Tibial nerve (tissue), 4 donors: Measurements from ENCODE around the gene AHR.

ENCODE experiments used
- EP300 ChIP-seq, 2 donors: sonication (generic); formaldehyde crosslinking; IDR thresholded peaks; one replicate each; pipeline ENCODE4 v1.6.1; 2017; ENCODE audit warnings: antibody characterized with exemption in 2 of 2, mild to moderate bottlenecking in 1 of 2
- POLR2A ChIP-seq, 2 donors: fragments of 450-650 bp; IDR thresholded peaks; one replicate each; pipeline ENCODE4 v1.6.1; 2017; ENCODE audit warnings: antibody characterized with exemption in 2 of 2, mild to moderate bottlenecking in 2 of 2, moderate library complexity in 2 of 2
- TF ChIP-seq, protein P1 (sequence below), 5 experiments: fragments of 200-600 bp in 3 of 5; fragments of 450-650 bp in 2 of 5; sonication (generic) in 3 of 5; IDR thresholded peaks; one replicate each; pipeline ENCODE4 v1.5.1; 2016 to 2019; ENCODE audit warnings: antibody characterized with exemption in 5 of 5, mild to moderate bottlenecking in 3 of 5, moderate library complexity in 2 of 5

DNA sequence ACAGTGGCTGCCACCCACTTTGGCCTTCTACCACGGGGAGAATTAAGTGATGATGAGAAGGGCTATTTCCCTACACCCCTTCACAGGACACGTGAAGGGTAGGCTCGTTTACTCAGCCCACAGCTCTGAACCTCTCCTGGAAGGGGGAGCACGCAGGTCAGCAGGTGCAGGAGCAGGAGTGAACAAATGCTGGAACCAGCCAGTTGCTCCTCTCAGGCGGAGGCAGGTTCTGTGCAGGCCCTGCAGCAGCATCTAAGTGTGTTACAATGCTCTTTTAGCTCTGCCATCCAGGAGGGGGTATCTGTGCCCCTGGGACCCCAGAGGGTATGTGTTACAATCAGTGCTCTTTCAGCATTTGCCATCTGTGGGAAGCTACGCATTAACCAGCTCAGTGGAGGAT lies 61.2 kb downstream of the AHR start:
- TF ChIP-seq POLR2A (IDR thresholded peaks at IDR 0.05) (no peak), EP300 (IDR thresholded peaks at IDR 0.05) (no peak)
- TF ChIP-seq, protein P1, sequence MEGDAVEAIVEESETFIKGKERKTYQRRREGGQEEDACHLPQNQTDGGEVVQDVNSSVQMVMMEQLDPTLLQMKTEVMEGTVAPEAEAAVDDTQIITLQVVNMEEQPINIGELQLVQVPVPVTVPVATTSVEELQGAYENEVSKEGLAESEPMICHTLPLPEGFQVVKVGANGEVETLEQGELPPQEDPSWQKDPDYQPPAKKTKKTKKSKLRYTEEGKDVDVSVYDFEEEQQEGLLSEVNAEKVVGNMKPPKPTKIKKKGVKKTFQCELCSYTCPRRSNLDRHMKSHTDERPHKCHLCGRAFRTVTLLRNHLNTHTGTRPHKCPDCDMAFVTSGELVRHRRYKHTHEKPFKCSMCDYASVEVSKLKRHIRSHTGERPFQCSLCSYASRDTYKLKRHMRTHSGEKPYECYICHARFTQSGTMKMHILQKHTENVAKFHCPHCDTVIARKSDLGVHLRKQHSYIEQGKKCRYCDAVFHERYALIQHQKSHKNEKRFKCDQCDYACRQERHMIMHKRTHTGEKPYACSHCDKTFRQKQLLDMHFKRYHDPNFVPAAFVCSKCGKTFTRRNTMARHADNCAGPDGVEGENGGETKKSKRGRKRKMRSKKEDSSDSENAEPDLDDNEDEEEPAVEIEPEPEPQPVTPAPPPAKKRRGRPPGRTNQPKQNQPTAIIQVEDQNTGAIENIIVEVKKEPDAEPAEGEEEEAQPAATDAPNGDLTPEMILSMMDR (IDR thresholded peaks at IDR 0.05): no peak
